ENCODE data around the gene NEIL1.

Gene NEIL1

DNA sequence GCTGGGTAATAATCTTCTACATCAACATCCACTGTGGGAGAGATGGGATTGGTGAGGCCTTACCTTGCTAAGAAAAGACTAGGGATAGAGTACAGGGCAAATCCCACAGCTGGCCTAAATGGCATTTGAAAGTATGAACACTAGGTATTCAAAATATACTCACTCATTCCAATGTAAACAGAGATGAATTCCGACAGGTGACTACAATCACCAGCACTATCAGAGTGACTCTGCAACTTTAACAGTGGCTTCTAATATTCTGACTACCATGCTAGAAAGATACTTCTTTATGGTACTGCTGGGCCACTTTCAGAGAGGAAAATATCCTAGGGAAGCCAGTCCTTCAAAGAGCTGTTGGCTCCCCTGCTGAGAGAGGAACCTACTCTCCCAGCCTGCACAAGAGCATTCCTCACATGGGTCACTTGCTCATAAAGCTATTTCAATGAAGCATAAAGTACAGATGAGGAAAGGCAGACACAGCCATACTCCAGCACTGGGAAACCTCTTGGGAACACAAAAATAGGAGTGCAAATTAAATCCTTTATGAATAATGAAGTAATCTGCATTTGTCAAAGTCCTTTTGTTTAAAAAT, 43.0 kb downstream of the NEIL1 start:
- no peak overlapping the region for H3K4me3 ChIP-seq (ENCODE audit: low read depth in 1 of 2, low read length in 2 of 2)
- ATAC-seq (ENCODE audit: insufficient read depth, low read depth) (no peak), DNase-seq (no peak)
- H3K27ac ChIP-seq (ENCODE audit: low read length): no peak overlapping the region
- H3K79me2 ChIP-seq (ENCODE audit: insufficient read depth, low read length): no peaks in the 10 kb centered on the region
- H3K27me3 ChIP-seq (ENCODE audit: insufficient read depth, low read length, poor library complexity): no peaks in the 10 kb centered on the region
- no peak overlapping the region for H3K9ac ChIP-seq (ENCODE audit: low read depth, low read length)
- H3K36me3 ChIP-seq (ENCODE audit: insufficient read depth, low read length): peaks cover 97% of the 10 kb centered on the region
- no peaks in the 10 kb centered on the region for H3K9me3 ChIP-seq (ENCODE audit: insufficient read depth, low read length, severe bottlenecking)
- H3K4me2 ChIP-seq (ENCODE audit: insufficient read depth, low read length): no peak overlapping the region
- peaks cover 9% of the 10 kb centered on the region; the same call in 1 of the 2 replicates for H4K20me1 ChIP-seq (ENCODE audit: insufficient read depth, low read length)
- H2AFZ ChIP-seq (ENCODE audit: low read depth, low read length): no peak overlapping the region
- no peaks in the 10 kb centered on the region for H3K4me1 ChIP-seq (ENCODE audit: insufficient read depth, low read length)
- no peak for TF ChIP-seq EZH2 (IDR thresholded peaks at IDR 0.05; ENCODE audit: borderline replicate concordance, low read depth, low read length, severe bottlenecking)
- TF ChIP-seq, protein P1, sequence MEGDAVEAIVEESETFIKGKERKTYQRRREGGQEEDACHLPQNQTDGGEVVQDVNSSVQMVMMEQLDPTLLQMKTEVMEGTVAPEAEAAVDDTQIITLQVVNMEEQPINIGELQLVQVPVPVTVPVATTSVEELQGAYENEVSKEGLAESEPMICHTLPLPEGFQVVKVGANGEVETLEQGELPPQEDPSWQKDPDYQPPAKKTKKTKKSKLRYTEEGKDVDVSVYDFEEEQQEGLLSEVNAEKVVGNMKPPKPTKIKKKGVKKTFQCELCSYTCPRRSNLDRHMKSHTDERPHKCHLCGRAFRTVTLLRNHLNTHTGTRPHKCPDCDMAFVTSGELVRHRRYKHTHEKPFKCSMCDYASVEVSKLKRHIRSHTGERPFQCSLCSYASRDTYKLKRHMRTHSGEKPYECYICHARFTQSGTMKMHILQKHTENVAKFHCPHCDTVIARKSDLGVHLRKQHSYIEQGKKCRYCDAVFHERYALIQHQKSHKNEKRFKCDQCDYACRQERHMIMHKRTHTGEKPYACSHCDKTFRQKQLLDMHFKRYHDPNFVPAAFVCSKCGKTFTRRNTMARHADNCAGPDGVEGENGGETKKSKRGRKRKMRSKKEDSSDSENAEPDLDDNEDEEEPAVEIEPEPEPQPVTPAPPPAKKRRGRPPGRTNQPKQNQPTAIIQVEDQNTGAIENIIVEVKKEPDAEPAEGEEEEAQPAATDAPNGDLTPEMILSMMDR (IDR thresholded peaks at IDR 0.05; ENCODE audit: borderline replicate concordance, extremely low read depth, low read length, poor library complexity, severe bottlenecking): no peak

DNA sequence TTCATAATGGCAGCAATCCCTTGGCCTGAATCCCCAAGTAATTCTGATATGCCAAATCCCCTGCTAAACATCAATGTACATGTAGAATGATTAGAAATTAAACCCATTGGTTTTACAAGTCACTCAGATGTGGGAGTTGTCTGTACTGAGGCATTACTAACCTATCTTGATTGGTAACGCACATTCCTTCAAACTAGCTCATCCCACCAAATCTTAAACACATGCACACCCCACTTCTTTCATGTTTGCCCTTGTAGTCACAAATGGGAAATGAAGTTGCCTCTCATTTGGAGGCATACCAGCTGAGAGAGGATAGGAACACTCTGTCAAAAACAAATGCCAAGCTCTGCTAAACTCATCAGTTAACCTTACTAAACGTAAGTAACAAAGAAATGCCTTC, 50.7 kb downstream of the NEIL1 start:
- no peak for DNase-seq
- TF ChIP-seq, protein P1 (IDR thresholded peaks at IDR 0.05; ENCODE audit: borderline replicate concordance, extremely low read depth, low read length, poor library complexity, severe bottlenecking): no peak
- no peak for TF ChIP-seq EZH2 (IDR thresholded peaks at IDR 0.05; ENCODE audit: borderline replicate concordance, low read depth, low read length, severe bottlenecking)
- Histone ChIP-seq H3K9ac (ENCODE audit: low read depth, low read length) (no peak overlapping the region), H4K20me1 (ENCODE audit: insufficient read depth, low read length) (no peaks in the 10 kb centered on the region; the same call in 1 of the 2 replicates), H3K27ac (ENCODE audit: low read length) (no peak overlapping the region), H3K36me3 (ENCODE audit: insufficient read depth, low read length) (peaks cover 94% of the 10 kb centered on the region), H3K9me3 (ENCODE audit: insufficient read depth, low read length, severe bottlenecking) (no peaks in the 10 kb centered on the region), H2AFZ (ENCODE audit: low read depth, low read length) (no peak overlapping the region), H3K79me2 (ENCODE audit: insufficient read depth, low read length) (peaks cover 6% of the 10 kb centered on the region; the same call in 1 of the 2 replicates), H3K4me1 (ENCODE audit: insufficient read depth, low read length) (no peaks in the 10 kb centered on the region), H3K27me3 (ENCODE audit: insufficient read depth, low read length, poor library complexity) (no peaks in the 10 kb centered on the region), H3K4me2 (ENCODE audit: insufficient read depth, low read length) (no peak overlapping the region), H3K4me3 (ENCODE audit: low read depth in 1 of 2, low read length in 2 of 2) (no peak overlapping the region)
- ATAC-seq (ENCODE audit: insufficient read depth, low read depth): no peak

DNA sequence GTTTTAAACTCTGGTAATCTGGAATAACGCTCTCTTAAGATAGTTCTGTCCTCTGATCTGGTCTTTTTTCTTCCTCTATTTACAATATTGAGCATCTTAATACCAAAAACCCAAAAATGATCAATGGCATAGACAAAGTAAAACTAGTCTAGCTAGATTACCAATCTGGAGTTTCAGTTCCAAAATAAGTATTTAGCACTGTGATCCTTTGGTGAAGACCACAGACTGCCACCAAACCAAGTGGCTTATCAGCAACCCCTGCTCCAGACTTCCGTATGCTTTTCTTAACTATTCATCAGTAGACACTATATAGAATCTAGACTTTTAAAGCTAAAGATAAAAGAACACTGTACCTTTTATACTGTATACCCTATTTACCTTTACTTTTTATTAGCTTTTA, 57.1 kb downstream of the NEIL1 start:
- Histone ChIP-seq H3K27me3 (ENCODE audit: insufficient read depth, low read length, poor library complexity) (no peaks in the 10 kb centered on the region), H3K27ac (ENCODE audit: low read length) (no peak overlapping the region), H4K20me1 (ENCODE audit: insufficient read depth, low read length) (no peaks in the 10 kb centered on the region), H3K79me2 (ENCODE audit: insufficient read depth, low read length) (peaks cover 6% of the 10 kb centered on the region; the same call in 1 of the 2 replicates), H3K9me3 (ENCODE audit: insufficient read depth, low read length, severe bottlenecking) (no peaks in the 10 kb centered on the region), H3K36me3 (ENCODE audit: insufficient read depth, low read length) (peaks cover 84% of the 10 kb centered on the region), H3K4me1 (ENCODE audit: insufficient read depth, low read length) (no peaks in the 10 kb centered on the region), H3K4me2 (ENCODE audit: insufficient read depth, low read length) (no peak overlapping the region), H3K4me3 (ENCODE audit: low read depth in 1 of 2, low read length in 2 of 2) (no peak overlapping the region), H3K9ac (ENCODE audit: low read depth, low read length) (no peak overlapping the region), H2AFZ (ENCODE audit: low read depth, low read length) (no peak overlapping the region)
- ATAC-seq (ENCODE audit: insufficient read depth, low read depth) (no peak), DNase-seq (no peak)
- no peak for TF ChIP-seq EZH2 (IDR thresholded peaks at IDR 0.05; ENCODE audit: borderline replicate concordance, low read depth, low read length, severe bottlenecking)
- TF ChIP-seq, protein P1 (IDR thresholded peaks at IDR 0.05; ENCODE audit: borderline replicate concordance, extremely low read depth, low read length, poor library complexity, severe bottlenecking): no peak
